Measurements from ENCODE around the gene MAP4K2. TPM values are rescaled to one million over a fixed set of nuclear protein-coding genes. Genes with fewer than 3 reads are reported as not detected.
A peak's percentile ranks its signal among the peaks of the same experiment; 100 is the strongest.

MAP4K2 gene
- total and polyA plus RNA-seq, 9 of the 15 experiments (the other 6 are each of a cell fraction or from before 2014, with no cell fraction given), result 0.13 to 14.5 (median 7.3) TPM

DNA sequence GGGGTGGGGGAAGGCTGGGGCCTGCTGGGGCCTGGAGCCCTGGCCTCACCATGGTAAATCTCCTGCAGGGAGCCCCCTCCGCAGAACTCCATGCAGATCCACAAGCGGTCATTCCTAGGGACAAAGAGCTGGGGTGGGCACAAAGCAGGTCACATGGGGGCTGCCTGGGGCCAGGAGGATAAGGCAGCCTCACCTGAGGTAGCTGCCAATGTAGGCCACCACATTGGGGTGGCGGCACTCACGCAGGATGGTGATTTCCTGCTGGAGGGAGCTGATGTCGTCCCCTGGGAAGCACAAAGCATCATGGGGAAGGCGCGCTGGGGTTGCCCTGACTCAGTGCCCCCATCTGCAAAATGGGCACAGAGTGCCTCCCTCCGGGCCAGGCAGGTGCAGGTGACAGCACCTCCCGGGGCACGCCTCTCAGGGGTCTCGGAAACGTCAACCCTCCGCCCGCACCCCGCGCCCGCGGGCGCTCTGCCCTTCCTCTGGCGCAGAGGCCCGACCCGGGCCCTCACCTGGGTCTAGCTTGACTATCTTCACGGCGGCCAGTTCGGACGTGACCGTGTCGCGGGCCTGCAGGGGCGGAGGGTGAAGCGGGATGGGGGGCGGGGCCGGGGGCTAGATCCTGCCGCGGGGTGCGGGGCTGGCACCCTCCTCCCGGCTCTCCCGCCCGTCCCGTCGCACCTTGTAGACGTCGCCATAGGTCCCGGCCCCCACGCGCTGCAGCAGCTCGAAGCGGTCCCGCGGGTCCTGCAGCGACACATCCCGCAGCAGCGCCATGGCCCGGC lies 450 bp downstream of the MAP4K2 start (continued):
- TF ChIP-seq STAT5A (IDR thresholded peaks at IDR 0.05; ENCODE audit: borderline replicate concordance, low read length) (no peak), RBM22 (IDR thresholded peaks at IDR 0.05; ENCODE audit: low read depth, low read length, poor library complexity, severe bottlenecking) (no peak), ZNF124 (CRISPR knock-in tag; IDR thresholded peaks at IDR 0.05) (no peak), ZC3H8 (IDR thresholded peaks at IDR 0.05) (no peak), MCM3 (IDR thresholded peaks at IDR 0.05) (no peak), ZNF76 (CRISPR knock-in tag; IDR thresholded peaks at IDR 0.05; ENCODE audit: borderline replicate concordance) (no peak), ZNF143 (CRISPR knock-in tag; IDR thresholded peaks at IDR 0.05) (no peak), HEY1 (CRISPR knock-in tag; IDR thresholded peaks at IDR 0.05; ENCODE audit: borderline replicate concordance) (no peak), KDM1A (IDR thresholded peaks at IDR 0.05) (peak in 1 of 2 experiments; percentile 43; a peak in 1 of 4 replicates), MAFK (IDR thresholded peaks at IDR 0.05; ENCODE audit: low read length) (no peak), KAT8 (IDR thresholded peaks at IDR 0.05; ENCODE audit: low read depth) (no peak), CHD2 (IDR thresholded peaks at IDR 0.05; ENCODE audit: low read depth, low read length) (no peak), BCOR (IDR thresholded peaks at IDR 0.05) (peak; percentile 68), HNRNPL (IDR thresholded peaks at IDR 0.05; ENCODE audit: low read depth, low read length) (peak; percentile 67; the same call in 1 of the 2 replicates), NR2C2 (CRISPR knock-in tag; IDR thresholded peaks at IDR 0.05) (no peak), NR2C2 (tag; IDR thresholded peaks at IDR 0.05) (no peak), MTA2 (IDR thresholded peaks at IDR 0.05; ENCODE audit: low read depth) (no peak), PCBP2 (IDR thresholded peaks at IDR 0.05; ENCODE audit: low read depth, low read length, poor library complexity, severe bottlenecking) (no peak), FOXA1 (IDR thresholded peaks at IDR 0.05; ENCODE audit: borderline replicate concordance) (no peak), SPI1 (IDR thresholded peaks at IDR 0.05; ENCODE audit: borderline replicate concordance, low read depth, low read length) (no peak)
- TF ChIP-seq, protein P1, sequence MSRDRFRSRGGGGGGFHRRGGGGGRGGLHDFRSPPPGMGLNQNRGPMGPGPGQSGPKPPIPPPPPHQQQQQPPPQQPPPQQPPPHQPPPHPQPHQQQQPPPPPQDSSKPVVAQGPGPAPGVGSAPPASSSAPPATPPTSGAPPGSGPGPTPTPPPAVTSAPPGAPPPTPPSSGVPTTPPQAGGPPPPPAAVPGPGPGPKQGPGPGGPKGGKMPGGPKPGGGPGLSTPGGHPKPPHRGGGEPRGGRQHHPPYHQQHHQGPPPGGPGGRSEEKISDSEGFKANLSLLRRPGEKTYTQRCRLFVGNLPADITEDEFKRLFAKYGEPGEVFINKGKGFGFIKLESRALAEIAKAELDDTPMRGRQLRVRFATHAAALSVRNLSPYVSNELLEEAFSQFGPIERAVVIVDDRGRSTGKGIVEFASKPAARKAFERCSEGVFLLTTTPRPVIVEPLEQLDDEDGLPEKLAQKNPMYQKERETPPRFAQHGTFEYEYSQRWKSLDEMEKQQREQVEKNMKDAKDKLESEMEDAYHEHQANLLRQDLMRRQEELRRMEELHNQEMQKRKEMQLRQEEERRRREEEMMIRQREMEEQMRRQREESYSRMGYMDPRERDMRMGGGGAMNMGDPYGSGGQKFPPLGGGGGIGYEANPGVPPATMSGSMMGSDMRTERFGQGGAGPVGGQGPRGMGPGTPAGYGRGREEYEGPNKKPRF (IDR thresholded peaks at IDR 0.05; ENCODE audit: low read depth, low read length), result no peak
- TF ChIP-seq, protein P2, sequence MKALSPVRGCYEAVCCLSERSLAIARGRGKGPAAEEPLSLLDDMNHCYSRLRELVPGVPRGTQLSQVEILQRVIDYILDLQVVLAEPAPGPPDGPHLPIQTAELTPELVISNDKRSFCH (CRISPR knock-in tag; IDR thresholded peaks at IDR 0.05), result no peak
- TF ChIP-seq, protein P2 (tag; IDR thresholded peaks at IDR 0.05), result no peak
- TF ChIP-seq, protein P3, sequence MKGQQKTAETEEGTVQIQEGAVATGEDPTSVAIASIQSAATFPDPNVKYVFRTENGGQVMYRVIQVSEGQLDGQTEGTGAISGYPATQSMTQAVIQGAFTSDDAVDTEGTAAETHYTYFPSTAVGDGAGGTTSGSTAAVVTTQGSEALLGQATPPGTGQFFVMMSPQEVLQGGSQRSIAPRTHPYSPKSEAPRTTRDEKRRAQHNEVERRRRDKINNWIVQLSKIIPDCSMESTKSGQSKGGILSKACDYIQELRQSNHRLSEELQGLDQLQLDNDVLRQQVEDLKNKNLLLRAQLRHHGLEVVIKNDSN (CRISPR knock-in tag; IDR thresholded peaks at IDR 0.05), result peak; percentile 51

Measured in K562 (cell line).